ENCODE measurements around the gene CGB8. TPM values are rescaled to one million over a fixed set of nuclear protein-coding genes. Genes with fewer than 3 reads are reported as not detected.

CGB8 gene
- polyA plus RNA-seq, 6 donors from 2014 or later, result not detected

DNA sequence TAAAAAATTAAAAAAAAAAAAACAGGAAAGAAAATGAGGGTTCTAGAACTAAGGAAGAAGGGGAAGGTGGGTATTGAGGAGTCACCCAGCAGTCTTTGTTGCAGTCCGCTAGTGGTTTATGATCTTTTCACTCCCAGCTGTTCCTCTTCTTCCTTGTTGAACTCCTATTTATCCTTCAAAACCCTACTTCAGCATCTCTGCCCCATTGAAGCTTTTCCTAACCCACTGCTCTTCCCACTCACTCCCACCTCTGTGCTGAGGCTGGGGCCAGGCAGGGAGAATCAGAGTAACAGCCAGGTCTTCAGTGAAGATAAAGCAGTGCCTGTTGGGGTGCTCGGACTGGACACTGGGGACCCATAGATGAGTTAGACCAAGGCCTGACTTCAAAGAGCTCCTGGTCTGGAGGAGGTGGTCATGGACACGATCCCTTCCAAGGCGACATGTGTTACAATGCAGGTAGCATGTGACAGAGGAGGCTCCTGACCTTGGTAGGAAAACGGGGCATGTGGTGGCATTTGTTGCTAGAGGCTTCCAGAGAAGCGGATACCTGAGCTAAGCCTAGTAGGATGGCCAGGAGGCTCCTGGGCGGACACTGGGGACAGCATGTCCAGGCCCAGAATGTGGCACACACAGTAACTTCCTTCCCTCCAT lies 43.8 kb downstream of the CGB8 start:
- no peak overlapping the region for H3K4me3 Mint-ChIP-seq

GRCh38 chr19:49004133-49004532 lies 44.8 kb downstream of the CGB8 start:
- no peak for DNase-seq
- H3K27me3 Mint-ChIP-seq, result no peaks in the 10 kb centered on the region
- H3K4me1 Mint-ChIP-seq, result peaks cover 0 to 7% (median 6%) of the 10 kb centered on the region in 3 donors
- ATAC-seq (ENCODE audit: low read depth in 2 of 2), result no peak
- H3K9me3 Mint-ChIP-seq, result no peaks in the 10 kb centered on the region
- H3K27ac Mint-ChIP-seq, result no peak overlapping the region
- peaks cover 0 to 6% of the 10 kb centered on the region in 2 donors for H3K36me3 Mint-ChIP-seq
- H3K4me3 Mint-ChIP-seq, result no peak overlapping the region

More for the DNA sequence above, 43.8 kb downstream of the CGB8 start:
- ATAC-seq (ENCODE audit: low read depth in 2 of 2) (no peak), DNase-seq (no peak)
- H3K36me3 Mint-ChIP-seq, result peaks cover 0 to 6% of the 10 kb centered on the region in 2 donors
- H3K27ac Mint-ChIP-seq, result no peak overlapping the region
- H3K9me3 Mint-ChIP-seq, result no peaks in the 10 kb centered on the region
- no peaks in the 10 kb centered on the region for H3K4me1 Mint-ChIP-seq
- no peaks in the 10 kb centered on the region for H3K27me3 Mint-ChIP-seq

GRCh38 chr19:48999481-49000325 lies 49.2 kb downstream of the CGB8 start:
- H3K36me3 Mint-ChIP-seq, result peaks cover 0 to 6% of the 10 kb centered on the region in 2 donors
- H3K4me3 Mint-ChIP-seq, result peak overlapping the region in 2 of 8 donors; percentile 50 to 68
- DNase-seq (peak; percentile 36), ATAC-seq (ENCODE audit: low read depth in 2 of 2) (peak; percentile 78 to 79)
- peak overlapping the region in 1 of 6 donors; percentile 41 for H3K27ac Mint-ChIP-seq
- H3K27me3 Mint-ChIP-seq, result no peaks in the 10 kb centered on the region
- no peaks in the 10 kb centered on the region for H3K9me3 Mint-ChIP-seq
- peaks cover 17 to 31% (median 18%) of the 10 kb centered on the region in 3 donors for H3K4me1 Mint-ChIP-seq

DNA sequence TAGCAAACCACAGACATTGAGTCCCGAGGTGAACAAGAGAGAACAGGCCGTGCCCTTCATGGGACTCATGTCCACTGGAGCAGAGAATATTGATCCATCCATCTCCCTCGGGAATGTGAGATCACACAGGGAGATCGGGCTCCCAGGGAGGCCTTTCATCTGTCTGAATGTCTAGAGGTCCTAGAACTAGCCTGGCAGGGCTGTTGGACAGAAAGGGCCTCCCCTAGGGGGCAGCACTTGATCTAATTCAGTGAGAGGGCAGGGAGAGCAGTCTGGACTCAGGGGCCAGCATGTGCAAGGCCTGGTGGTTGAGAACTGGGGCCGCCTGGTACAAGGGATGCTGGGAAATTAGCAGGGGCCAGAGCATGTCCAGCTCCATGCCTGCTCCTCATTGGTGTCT lies 50.9 kb downstream of the CGB8 start:
- Mint-ChIP-seq H3K27ac (peak overlapping the region in 1 of 6 donors; percentile 21), H3K4me1 (peaks cover 25 to 43% (median 28%) of the 10 kb centered on the region in 3 donors), H3K27me3 (no peaks in the 10 kb centered on the region), H3K36me3 (no peaks in the 10 kb centered on the region), H3K4me3 (peak overlapping the region in 2 of 8 donors; percentile 15 to 40), H3K9me3 (peaks cover 0 to 2% (median 0%) of the 10 kb centered on the region in 7 donors)
- no peak for DNase-seq
- ATAC-seq (ENCODE audit: low read depth in 2 of 2), result no peak

Other genes starting within 250 kb of the CGB8 start
- 10 to 100 TPM; 16.3 to 29.5 (median 22.2) TPM for gene BCAT2, start 238.1 kb downstream of the CGB8 start, polyA plus RNA-seq (ENCODE audit: low read depth in 6 of 6)
- gene HSD17B14, start 212.6 kb downstream of the CGB8 start, polyA plus RNA-seq (ENCODE audit: low read depth in 6 of 6), result 1 to 10 TPM in 4 of 6 donors, under 1 TPM in 1, not detected in 1; 1.00 to 3.3 (median 1.4) TPM
- 10 to 100 TPM in 1 of 6 donors, 1 to 10 TPM in 5; 4.4 to 15.3 (median 8.7) TPM for gene PLEKHA4, start 180.5 kb downstream of the CGB8 start, polyA plus RNA-seq (ENCODE audit: low read depth in 6 of 6)
- 100 to 1,000 TPM in 5 of 6 donors, 10 to 100 TPM in 1; 98.9 to 436 (median 172) TPM for gene PPP1R15A, start 176.7 kb downstream of the CGB8 start, polyA plus RNA-seq (ENCODE audit: low read depth in 6 of 6)
- not detected for gene TULP2, start 150.4 kb downstream of the CGB8 start, polyA plus RNA-seq (ENCODE audit: low read depth in 6 of 6)
- 10 to 100 TPM; 48.8 to 90.6 (median 54.6) TPM for gene NUCB1, start 148.8 kb downstream of the CGB8 start, polyA plus RNA-seq (ENCODE audit: low read depth in 6 of 6)
- under 1 TPM in 1 of 6 donors, not detected in 5; 0.32 TPM for gene DHDH, start 115.4 kb downstream of the CGB8 start, polyA plus RNA-seq (ENCODE audit: low read depth in 6 of 6)
- gene BAX, start 94.2 kb downstream of the CGB8 start, polyA plus RNA-seq (ENCODE audit: low read depth in 6 of 6), result 10 to 100 TPM; 56.0 to 88.2 (median 68.3) TPM
- 1,000 to 10,000 TPM; 5,752 to 7,301 (median 6,284) TPM for gene FTL, start 83.8 kb downstream of the CGB8 start, polyA plus RNA-seq (ENCODE audit: low read depth in 6 of 6)
- 10 to 100 TPM; 16.0 to 24.1 (median 20.5) TPM for gene GYS1, start 55.8 kb downstream of the CGB8 start, polyA plus RNA-seq (ENCODE audit: low read depth in 6 of 6)
- gene RUVBL2, start 55.2 kb downstream of the CGB8 start, polyA plus RNA-seq (ENCODE audit: low read depth in 6 of 6), result 10 to 100 TPM; 39.7 to 63.2 (median 50.0) TPM
- not detected for gene LHB, start 32.0 kb downstream of the CGB8 start, polyA plus RNA-seq (ENCODE audit: low read depth in 6 of 6)
- not detected for gene CGB3, start 24.8 kb downstream of the CGB8 start, polyA plus RNA-seq (ENCODE audit: low read depth in 6 of 6)
- gene CGB2, start 17.2 kb downstream of the CGB8 start, polyA plus RNA-seq (ENCODE audit: low read depth in 6 of 6), result not detected
- not detected for gene CGB1, start 12.2 kb downstream of the CGB8 start, polyA plus RNA-seq (ENCODE audit: low read depth in 6 of 6)
- not detected for gene CGB5, start 5.3 kb downstream of the CGB8 start, polyA plus RNA-seq (ENCODE audit: low read depth in 6 of 6)
- not detected for gene CGB7, start 8.6 kb upstream of the CGB8 start, polyA plus RNA-seq (ENCODE audit: low read depth in 6 of 6)
- not detected for gene NTF4, start 15.7 kb upstream of the CGB8 start, polyA plus RNA-seq (ENCODE audit: low read depth in 6 of 6)
- not detected for gene KCNA7, start 23.6 kb upstream of the CGB8 start, polyA plus RNA-seq (ENCODE audit: low read depth in 6 of 6)
- gene SNRNP70, start 36.3 kb upstream of the CGB8 start, polyA plus RNA-seq (ENCODE audit: low read depth in 6 of 6), result 10 to 100 TPM; 29.8 to 63.5 (median 41.6) TPM
- 1 to 10 TPM in 5 of 6 donors, not detected in 1; 2.8 to 5.0 (median 3.5) TPM for gene LIN7B, start 65.3 kb upstream of the CGB8 start, polyA plus RNA-seq (ENCODE audit: low read depth in 6 of 6)
- gene C19orf73, start 70.0 kb upstream of the CGB8 start, polyA plus RNA-seq (ENCODE audit: low read depth in 6 of 6), result 1 to 10 TPM; 2.8 to 6.3 (median 5.8) TPM
- gene PPFIA3, start 70.4 kb upstream of the CGB8 start, polyA plus RNA-seq (ENCODE audit: low read depth in 6 of 6), result under 1 TPM in 2 of 6 donors, not detected in 4; 0.23 to 0.26 TPM
- gene HRC, start 106.3 kb upstream of the CGB8 start, polyA plus RNA-seq (ENCODE audit: low read depth in 6 of 6), result not detected
- under 1 TPM in 1 of 6 donors, not detected in 5; 0.45 TPM for gene TRPM4, start 108.7 kb upstream of the CGB8 start, polyA plus RNA-seq (ENCODE audit: low read depth in 6 of 6)